K562 (cell line): ENCODE measurements around the gene PGLYRP4. TPM values are rescaled to one million over a fixed set of nuclear protein-coding genes. Genes with fewer than 3 reads are reported as not detected.

Experiments
- ATAC-seq: fragments of 200-7000 bp; cut with Tn5 transposase; 3 replicates; pipeline ENCODE4 v1.9.1; 2020; ENCODE audit warnings: moderate library complexity
- BruUV-seq: library from RNA; stranded (reverse); fragments of 400-500 nt; replicated peaks from 2 replicates; lab custom pipeline; 2021; lab: Mats Ljungman, UMichigan
- CTCF ChIA-PET: fragments of 300-600 bp; formaldehyde crosslinking; extraction: SDS; loops from one replicate; lab custom pipeline; 2021; ENCODE audit warnings: low intra/inter-chr PET ratio; lab: Yijun Ruan, JAX
- POLR2A ChIA-PET: fragments of 300-600, 350-650 bp; sonication (Branson Sonifier 250); formaldehyde crosslinking; extraction: SDS; loops from one replicate; lab custom pipeline; 2021; ENCODE audit warnings: antibody characterized with exemption, inconsistent platforms; lab: Yijun Ruan, JAX
- DNase-seq, 4 experiments: peaks; one replicate each; pipeline versions ENCODE4 v3.0.0 to v3.0.0-alpha.2; 2011 to 2018; ENCODE audit warnings: low spot score in 3 of 4, mixed read lengths in 3 of 4; ENCODE audit errors: extremely low read depth in 1 of 4
- FAIRE-seq: peaks from 2 replicates; lab custom pipeline; 2011; peaks lifted over from hg19 to GRCh38; lab: Jason Lieb, UNC
- H2AFZ ChIP-seq: 2 replicates; pipeline ENCODE4 v1.6.0; 2011; ENCODE audit warnings: low read depth, low read length, control low read depth, inconsistent platforms
- H3K27ac ChIP-seq: fragments of 200-600 bp; 3 replicates; pipeline ENCODE4 v1.8.0; 2011; ENCODE audit warnings: low read depth, mild to moderate bottlenecking, control low read depth, inconsistent platforms, low read length, moderate library complexity, mixed read lengths; ENCODE audit errors: extremely low read depth
- H3K27me3 ChIP-seq, 2 experiments: fragments of 300-600 bp in 1 of 2; 2 replicates in 1 of 2; 3 replicates in 1 of 2; pipeline versions ENCODE4 v1.6.0 to v1.8.0; 2011; ENCODE audit warnings: inconsistent platforms in 2 of 2, low read length in 2 of 2, mild to moderate bottlenecking in 1 of 2, mixed read lengths in 1 of 2, moderate library complexity in 1 of 2; ENCODE audit not compliant: control insufficient read depth in 2 of 2, insufficient read depth in 2 of 2
- H3K36me3 ChIP-seq: fragments of 300-600 bp; 3 replicates; pipeline ENCODE4 v1.8.0; 2011; ENCODE audit warnings: mild to moderate bottlenecking, low read length, inconsistent platforms; ENCODE audit not compliant: control insufficient read depth, insufficient read depth
- H3K4me1 ChIP-seq, 2 experiments: fragments of 200-600 bp in 1 of 2; replicated peaks in 1 of 2; 2 replicates in 1 of 2; 3 replicates in 1 of 2; pipeline versions ENCODE4 v1.5.1 to v1.8.0; 2011; ENCODE audit warnings: inconsistent platforms in 2 of 2, low read length in 2 of 2, mild to moderate bottlenecking in 1 of 2, mixed read lengths in 1 of 2, moderate library complexity in 1 of 2; ENCODE audit not compliant: control insufficient read depth in 2 of 2, insufficient read depth in 2 of 2
- H3K4me2 ChIP-seq: 2 replicates; pipeline ENCODE4 v1.6.1; 2011; ENCODE audit warnings: low read length, control low read depth, inconsistent platforms, mixed read lengths; ENCODE audit not compliant: insufficient read depth
- H3K4me3 ChIP-seq: fragments of 200-600 bp; sonication (generic), shearing (Covaris generic); 2 replicates; pipeline ENCODE4 v1.5.1; 2016; ENCODE audit warnings: control low read depth, inconsistent platforms
- H3K79me2 ChIP-seq: fragments of 200-600 bp; 3 replicates; pipeline ENCODE4 v1.8.0; 2011; ENCODE audit warnings: low read length, inconsistent platforms; ENCODE audit not compliant: control insufficient read depth, insufficient read depth
- H3K9ac ChIP-seq, 2 experiments: 2 replicates each; pipeline versions ENCODE4 v1.6.0 to v1.6.1; 2011; ENCODE audit warnings: low read depth in 2 of 2, low read length in 2 of 2, control low read depth in 1 of 2, inconsistent platforms in 1 of 2, mild to moderate bottlenecking in 1 of 2, mixed read lengths in 1 of 2; ENCODE audit not compliant: insufficient read depth in 1 of 2
- H3K9me1 ChIP-seq: one replicate; pipeline ENCODE4 v1.6.0; 2011; ENCODE audit warnings: inconsistent platforms, mild to moderate bottlenecking, low read length, moderate library complexity; ENCODE audit not compliant: control insufficient read depth, insufficient read depth
- H3K9me3 ChIP-seq: replicated peaks from 2 replicates; pipeline ENCODE4 v1.5.1; 2011; ENCODE audit warnings: low read depth, low read length, inconsistent platforms; ENCODE audit not compliant: control insufficient read depth, insufficient read depth
- H4K20me1 ChIP-seq: replicated peaks from 2 replicates; pipeline ENCODE4 v1.6.1; 2011; ENCODE audit warnings: low read length, inconsistent platforms, mixed read lengths; ENCODE audit not compliant: control insufficient read depth, insufficient read depth
- BRF1 ChIP-seq: IDR thresholded peaks from 3 replicates; pipeline ENCODE4 v1.6.1; 2011; ENCODE audit warnings: borderline replicate concordance, mild to moderate bottlenecking; ENCODE audit not compliant: insufficient read length; ENCODE audit errors: extremely low read depth
- CEBPB ChIP-seq: fragments of 450-650 bp; IDR thresholded peaks from 2 replicates; pipeline ENCODE4 v1.6.1; 2016; ENCODE audit warnings: missing genetic modification characterization, missing compliant biosample characterization
- FOXP4 ChIP-seq: sonication (generic); formaldehyde crosslinking; IDR thresholded peaks from 2 replicates; pipeline ENCODE4 v1.8.0; 2022; ENCODE audit warnings: mild to moderate bottlenecking, missing genetic modification reagents, borderline replicate concordance
- MCM5 ChIP-seq: fragments of 450-650 bp; IDR thresholded peaks from 2 replicates; pipeline ENCODE4 v1.6.1; 2016; ENCODE audit warnings: low read depth
- NR2C2 ChIP-seq, 2 experiments: fragments of 200-800 bp in 1 of 2; sonication (Bioruptor generic) in 1 of 2; sonication (generic) in 1 of 2; formaldehyde crosslinking in 1 of 2; IDR thresholded peaks; 2 replicates each; pipeline versions ENCODE4 v1.6.1 to v1.8.0; 2016 to 2022; ENCODE audit warnings: mild to moderate bottlenecking in 1 of 2, missing compliant biosample characterization in 1 of 2, missing genetic modification characterization in 1 of 2, missing genetic modification reagents in 1 of 2
- PHF20 ChIP-seq: fragments of 450-650 bp; IDR thresholded peaks from 2 replicates; pipeline ENCODE4 v1.6.1; 2018; ENCODE audit not compliant: partially characterized antibody
- SPI1 ChIP-seq: IDR thresholded peaks from 2 replicates; pipeline ENCODE4 v1.6.1; 2011; ENCODE audit warnings: low read depth, low read length, control low read depth, borderline replicate concordance
- TRIM28 ChIP-seq: fragments of 450-650 bp; IDR thresholded peaks from 2 replicates; pipeline ENCODE4 v1.6.1; 2017
- ZC3H4 ChIP-seq: sonication (generic); formaldehyde crosslinking; IDR thresholded peaks from 2 replicates; pipeline ENCODE4 v1.9.0; 2021; ENCODE audit warnings: missing genetic modification reagents, borderline replicate concordance
- ZNF121 ChIP-seq: sonication (generic); formaldehyde crosslinking; conservative IDR thresholded peaks from 2 replicates; pipeline ENCODE4 v1.8.0; 2022; ENCODE audit warnings: missing genetic modification reagents
- ZNF507 ChIP-seq: conservative IDR thresholded peaks from 2 replicates; pipeline ENCODE4 v1.6.1; 2017; ENCODE audit warnings: missing genetic modification characterization, missing compliant biosample characterization
- ZNF561 ChIP-seq: fragments of 450-650 bp; formaldehyde crosslinking; conservative IDR thresholded peaks from 2 replicates; pipeline ENCODE4 v1.4.0; 2020; ENCODE audit warnings: mild to moderate bottlenecking, moderate library complexity
- ZNF668 ChIP-seq: fragments of 250-450 bp; sonication (Bioruptor Pico); IDR thresholded peaks from 2 replicates; pipeline ENCODE4 v1.8.0; 2022; ENCODE audit warnings: mild to moderate bottlenecking, inconsistent platforms
- in situ Hi-C: fragments of 300-500 bp; cut with MboI; formaldehyde crosslinking; loops from 4 replicates; pipeline ENCODE4 v1.15.0; 2018; ENCODE audit warnings: inconsistent platforms, mixed read lengths
- intact Hi-C: fragments of 100-400 bp; cut with micrococcal nuclease; formaldehyde crosslinking; loops from 2 replicates; pipeline ENCODE4 v1.14.2; 2022
- polyA plus RNA-seq, 8 experiments: library from polyadenylated mRNA; depleted of rRNA in 4 of 8; stranded (reverse) in 5 of 8; unstranded in 3 of 8; fragments of >200 nt; fragmentation: Nextera tagmentation in 2 of 8; fragmentation: Illumina TruSeq in 1 of 8; extraction: Ambion mirVana in 2 of 8; extraction: Trizol in 1 of 8; gene quantifications; 2 replicates each; pipeline versions ENCODE4 v1.2.1 to v1.2.3, GENCODE V29; 2011 to 2014; ENCODE audit warnings: inconsistent platforms in 1 of 8, missing spikeins in 1 of 8
- total RNA-seq, 7 experiments: library from RNA; depleted of rRNA in 6 of 7; stranded (reverse); fragments of >200 nt in 6 of 7; fragmentation: Illumina TruSeq in 2 of 7; extraction: Trizol in 2 of 7; gene quantifications; 2 replicates each; pipeline versions ENCODE4 v1.2.1 to v1.2.3, GENCODE V29; 2011 to 2021; ENCODE audit warnings: low replicate concordance in 1 of 7
- TF ChIP-seq, protein P1 (sequence below), 2 experiments: IDR thresholded peaks; 2 replicates each; pipeline ENCODE4 v1.6.1; 2011; ENCODE audit warnings: borderline replicate concordance in 1 of 2, control low read depth in 1 of 2, low read depth in 1 of 2, low read length in 1 of 2, mild to moderate bottlenecking in 1 of 2, mixed read lengths in 1 of 2, moderate library complexity in 1 of 2; ENCODE audit not compliant: insufficient read depth in 1 of 2, insufficient read length in 1 of 2, poor library complexity in 1 of 2, severe bottlenecking in 1 of 2; ENCODE audit errors: extremely low read depth in 1 of 2
- TF ChIP-seq, protein P2 (sequence below): sonication (generic); formaldehyde crosslinking; IDR thresholded peaks from 2 replicates; pipeline ENCODE4 v1.8.0; 2023; ENCODE audit warnings: mild to moderate bottlenecking, missing genetic modification reagents

The PGLYRP4 gene
- total and polyA plus RNA-seq, 9 of the 15 experiments (the other 6 are each of a cell fraction or from before 2014, with no cell fraction given), result 0.06 to 0.13 (median 0.11) TPM; not detected in 6

DNA sequence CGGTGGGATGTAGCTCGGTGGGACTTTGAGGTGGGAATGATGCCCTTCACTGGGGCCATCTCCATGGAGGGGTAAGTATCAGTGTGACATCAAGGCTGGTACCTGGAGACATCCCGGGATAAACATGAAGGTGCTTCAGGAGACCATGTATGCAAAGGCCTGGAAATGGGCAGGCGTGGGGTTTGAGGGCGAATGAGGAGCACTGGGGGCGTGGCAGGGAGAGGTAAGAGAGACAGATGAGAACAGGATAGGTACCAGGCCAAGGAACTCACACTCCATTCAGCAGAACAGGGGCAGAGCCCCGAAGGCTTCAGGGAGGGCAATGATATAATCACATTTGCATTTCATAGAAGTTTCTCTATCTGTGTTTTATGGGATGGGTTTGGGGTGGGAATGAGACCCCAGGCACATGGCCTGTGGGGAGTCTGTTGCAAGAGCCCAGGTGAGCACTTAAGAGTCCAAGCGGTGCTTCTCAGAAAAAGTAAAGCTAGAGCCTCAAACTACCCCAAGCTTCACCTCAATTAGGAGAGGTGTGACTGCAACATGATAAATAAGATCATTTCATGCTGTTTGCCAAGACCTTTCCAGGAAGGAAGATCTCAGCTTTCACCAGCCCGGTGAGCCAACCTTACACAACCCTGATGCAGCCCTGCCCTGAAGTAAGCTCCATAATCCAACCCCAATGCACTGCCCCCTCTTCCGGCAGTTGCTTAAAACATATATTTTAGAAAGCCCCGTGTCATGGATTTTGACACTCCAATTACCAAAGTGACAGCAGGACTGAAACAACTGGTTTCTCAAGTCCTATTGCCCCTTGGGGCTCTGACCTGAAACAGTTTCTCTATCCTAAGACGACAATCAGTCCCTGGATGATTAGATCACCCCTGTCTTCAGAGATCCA, 16.4 kb upstream of the PGLYRP4 start (continued):
- TF ChIP-seq FOXP4 (CRISPR knock-in tag), result no peak
- no peak for TF ChIP-seq ZNF121 (CRISPR knock-in tag)
- TF ChIP-seq ZNF507 (tag), result no peak
- TF ChIP-seq ZNF668 (CRISPR knock-in tag), result no peak
- no peak for TF ChIP-seq SPI1
- TF ChIP-seq TRIM28, result no peak

- intact Hi-C loops (no loop called here), in situ Hi-C loops (no loop called here)
- no peaks in the 10 kb centered on the region for H3K36me3 ChIP-seq
- H3K9ac ChIP-seq, result no peak overlapping the region
- BruUV-seq, result no TSS peak
- no peaks in the 10 kb centered on the region for H3K79me2 ChIP-seq
- H3K27ac ChIP-seq, result no peak overlapping the region
- ChIA-PET CTCF (interaction anchor here (0.6 kb wide), 1 partner anchor 126 kb away, joined by 7 read pairs; no protein-coding TSS in a partner anchor), POLR2A (interaction anchor here (0.8 kb wide), 1 partner anchor 36 kb away, joined by 4 read pairs; no protein-coding TSS in a partner anchor)
- H3K4me1 ChIP-seq, result peaks cover 0 to 5% of the 10 kb centered on the region in 2 experiments; a peak in 1 of 5 replicates
- H2AFZ ChIP-seq, result no peak overlapping the region
- H3K4me3 ChIP-seq, result no peak overlapping the region
- H3K4me2 ChIP-seq, result no peak overlapping the region
- peaks cover 3 to 43% of the 10 kb centered on the region in 2 experiments; a peak in 3 of 5 replicates for H3K27me3 ChIP-seq
- no peaks in the 10 kb centered on the region for H3K9me3 ChIP-seq
- H4K20me1 ChIP-seq, result no peaks in the 10 kb centered on the region
- DNase-seq (no peak), ATAC-seq (no peak), FAIRE-seq (no peak)
- H3K9me1 ChIP-seq, result no peaks in the 10 kb centered on the region
- TF ChIP-seq, protein P1, sequence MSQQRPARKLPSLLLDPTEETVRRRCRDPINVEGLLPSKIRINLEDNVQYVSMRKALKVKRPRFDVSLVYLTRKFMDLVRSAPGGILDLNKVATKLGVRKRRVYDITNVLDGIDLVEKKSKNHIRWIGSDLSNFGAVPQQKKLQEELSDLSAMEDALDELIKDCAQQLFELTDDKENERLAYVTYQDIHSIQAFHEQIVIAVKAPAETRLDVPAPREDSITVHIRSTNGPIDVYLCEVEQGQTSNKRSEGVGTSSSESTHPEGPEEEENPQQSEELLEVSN (IDR thresholded peaks at IDR 0.05; ENCODE audit: borderline replicate concordance in 1 of 2, extremely low read depth in 1 of 2, insufficient read depth in 1 of 2, insufficient read length in 1 of 2, low read depth in 1 of 2, low read length in 1 of 2, poor library complexity in 1 of 2, severe bottlenecking in 1 of 2), result no peak
- TF ChIP-seq NR2C2 (CRISPR knock-in tag; IDR thresholded peaks at IDR 0.05) (no peak), NR2C2 (tag; IDR thresholded peaks at IDR 0.05) (no peak), CEBPB (tag) (no peak), PHF20 (no peak), BRF1 (no peak), MCM5 (no peak), ZNF561 (CRISPR knock-in tag) (no peak), ZC3H4 (CRISPR knock-in tag) (no peak)
- TF ChIP-seq, protein P2, sequence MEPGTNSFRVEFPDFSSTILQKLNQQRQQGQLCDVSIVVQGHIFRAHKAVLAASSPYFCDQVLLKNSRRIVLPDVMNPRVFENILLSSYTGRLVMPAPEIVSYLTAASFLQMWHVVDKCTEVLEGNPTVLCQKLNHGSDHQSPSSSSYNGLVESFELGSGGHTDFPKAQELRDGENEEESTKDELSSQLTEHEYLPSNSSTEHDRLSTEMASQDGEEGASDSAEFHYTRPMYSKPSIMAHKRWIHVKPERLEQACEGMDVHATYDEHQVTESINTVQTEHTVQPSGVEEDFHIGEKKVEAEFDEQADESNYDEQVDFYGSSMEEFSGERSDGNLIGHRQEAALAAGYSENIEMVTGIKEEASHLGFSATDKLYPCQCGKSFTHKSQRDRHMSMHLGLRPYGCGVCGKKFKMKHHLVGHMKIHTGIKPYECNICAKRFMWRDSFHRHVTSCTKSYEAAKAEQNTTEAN (CRISPR knock-in tag), result no peak
- TF ChIP-seq, all 486 proteins: peak for 0
Measured at GRCh38 chr1:153364156-153364555, 15.5 kb upstream of the PGLYRP4 start.
